ENCODE data around the gene XRCC4.

Gene XRCC4

GRCh38 chr5:83357621-83358231, 280.4 kb downstream of the XRCC4 start:
- DNase-seq, result no peak

GRCh38 chr5:83360573-83360972, 283.2 kb downstream of the XRCC4 start:
- DNase-seq, result no peak

DNA sequence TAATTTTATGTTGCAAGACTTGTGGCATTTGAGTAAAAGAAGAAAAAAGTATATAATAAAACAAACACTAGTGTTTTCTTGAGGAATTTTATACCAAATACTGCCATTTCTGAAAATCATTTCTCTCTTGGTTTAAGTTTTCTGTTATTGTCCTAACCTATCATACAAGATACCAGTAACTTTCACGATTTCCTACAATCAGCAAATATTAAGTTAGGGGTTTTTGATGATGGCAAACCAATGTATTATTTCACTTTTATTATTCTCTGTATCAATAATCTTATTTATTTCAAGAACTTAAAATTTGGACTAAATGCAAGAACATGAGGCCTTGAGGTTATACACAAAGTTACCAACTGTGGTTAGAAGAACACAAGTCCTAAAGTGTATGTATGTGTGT, 285.2 kb downstream of the XRCC4 start:
- DNase-seq, result no peak

GRCh38 chr5:83363111-83363885, 286.0 kb downstream of the XRCC4 start:
- DNase-seq, result no peak

DNA sequence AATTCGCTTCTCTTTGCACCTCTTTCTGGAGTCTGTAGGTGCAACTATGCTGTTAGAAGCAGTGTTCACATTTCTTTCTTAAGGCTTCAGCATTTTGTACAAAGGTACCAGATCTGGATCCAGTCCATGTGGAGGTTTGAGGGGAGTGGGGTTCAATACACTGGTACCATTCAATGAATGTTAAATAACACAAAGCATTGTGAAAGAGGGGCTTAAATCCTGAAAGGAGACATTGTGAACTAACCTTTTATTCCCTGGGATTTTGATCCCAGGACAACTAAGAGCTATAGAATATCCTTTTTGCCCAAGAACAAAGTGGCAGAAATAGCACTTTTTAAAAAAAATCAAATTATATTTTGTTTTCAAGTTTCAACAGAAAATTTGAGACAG, 286.5 kb downstream of the XRCC4 start:
- no peak for DNase-seq

DNA sequence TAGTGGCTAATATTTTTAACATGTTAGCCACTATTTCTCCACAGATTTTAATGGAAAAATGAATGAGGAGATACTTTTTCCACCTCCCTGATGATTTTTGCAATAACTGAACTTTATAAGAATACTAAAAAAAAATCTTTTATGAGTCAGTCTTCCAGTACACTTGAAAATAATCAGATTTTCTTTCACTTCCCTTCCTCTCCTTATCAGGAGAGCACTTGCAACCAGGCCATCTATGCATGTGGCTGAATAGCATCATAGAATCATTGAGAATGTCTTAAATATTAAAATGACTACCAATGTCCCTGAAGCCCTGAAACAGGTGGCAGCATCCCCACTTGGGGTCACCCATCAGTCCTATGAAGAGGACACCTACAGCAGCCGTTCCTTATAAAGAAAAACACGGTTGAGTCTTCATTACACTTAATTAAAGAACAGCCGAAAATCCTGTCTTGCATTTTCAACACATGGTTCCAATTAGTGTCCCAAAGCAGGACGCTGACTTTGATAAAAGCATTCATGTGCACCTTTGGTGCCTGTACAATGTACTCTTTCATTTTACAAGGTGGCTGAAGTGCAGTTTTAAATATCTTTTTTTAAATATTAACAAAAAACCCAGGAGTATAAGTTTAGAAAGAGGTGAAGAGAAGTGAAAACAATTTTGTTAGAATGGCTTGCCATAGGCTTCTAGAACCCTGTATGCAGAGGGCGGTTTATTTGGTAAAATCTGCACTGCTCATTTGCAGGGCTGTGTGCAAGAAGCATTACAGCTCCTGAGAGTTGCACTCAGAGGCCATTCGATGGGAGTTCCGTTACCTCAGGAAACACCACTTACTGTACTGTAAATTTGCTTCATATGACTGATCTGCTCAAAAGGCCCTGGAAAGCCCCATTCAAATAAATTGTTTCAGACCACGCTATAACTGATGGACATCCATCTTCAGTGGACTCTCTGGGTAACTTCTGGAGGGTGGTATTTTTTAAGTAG, 287.3 kb downstream of the XRCC4 start:
- DNase-seq, result no peak

GRCh38 chr5:83368319-83368718, 291.0 kb downstream of the XRCC4 start:
- no peak for DNase-seq

DNA sequence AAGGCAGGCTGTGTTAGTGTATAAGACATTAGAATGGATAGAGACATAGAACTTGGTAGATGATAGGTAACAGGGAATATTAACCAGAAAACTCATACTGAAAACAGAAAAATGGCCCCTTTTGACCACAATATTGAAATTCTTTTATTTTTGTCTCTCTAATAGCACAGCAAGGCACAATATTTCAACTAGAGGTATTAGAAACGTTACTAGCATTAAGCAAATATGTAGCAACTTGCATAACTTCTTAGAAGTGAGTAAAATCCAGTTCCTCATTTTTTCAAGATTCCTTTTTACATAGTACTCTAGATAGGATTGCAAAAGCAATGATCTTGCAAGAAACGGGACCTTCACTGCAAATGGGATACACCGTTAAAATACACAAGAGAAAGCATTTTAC, 291.5 kb downstream of the XRCC4 start:
- no peak for DNase-seq

GRCh38 chr5:83370957-83371356, 293.6 kb downstream of the XRCC4 start:
- DNase-seq, result no peak

DNA sequence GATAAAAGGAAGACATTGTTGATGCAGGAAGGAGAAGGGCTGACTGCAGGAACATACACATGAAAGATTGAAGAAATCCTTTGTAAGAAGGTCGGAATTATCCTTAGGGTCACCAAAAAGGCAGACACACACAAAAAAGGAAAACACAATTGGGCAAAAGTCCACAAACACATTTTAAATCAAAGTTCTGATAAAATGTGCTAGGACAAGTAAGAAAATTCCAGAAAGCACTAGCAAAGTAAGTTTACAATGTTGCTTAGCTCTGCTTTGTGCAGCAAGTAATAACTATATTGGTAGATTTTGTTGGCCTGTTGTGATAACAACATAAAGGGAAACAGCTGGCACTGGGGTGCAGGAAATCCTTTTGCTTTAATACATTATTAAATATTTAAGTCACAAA, 294.4 kb downstream of the XRCC4 start:
- no peak for DNase-seq

DNA sequence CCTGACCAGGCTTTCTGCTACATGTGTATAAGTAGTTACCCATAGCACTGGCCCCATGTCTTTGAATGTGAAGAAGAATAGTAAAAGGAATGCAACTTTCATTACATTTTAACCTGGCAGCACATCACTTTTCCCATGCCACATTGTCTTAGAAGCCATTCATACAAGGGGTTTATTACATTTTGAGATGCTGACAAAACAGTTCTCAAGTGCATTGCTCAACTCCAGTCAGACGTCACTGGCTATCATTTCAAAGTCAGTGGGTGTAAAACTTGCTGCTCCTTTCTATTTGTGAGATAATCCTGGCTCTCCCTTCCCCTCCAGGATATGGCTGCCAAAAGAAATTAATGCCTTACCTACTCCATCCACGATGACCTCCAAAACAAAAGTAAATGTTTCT, 297.2 kb downstream of the XRCC4 start:
- no peak for DNase-seq

DNA sequence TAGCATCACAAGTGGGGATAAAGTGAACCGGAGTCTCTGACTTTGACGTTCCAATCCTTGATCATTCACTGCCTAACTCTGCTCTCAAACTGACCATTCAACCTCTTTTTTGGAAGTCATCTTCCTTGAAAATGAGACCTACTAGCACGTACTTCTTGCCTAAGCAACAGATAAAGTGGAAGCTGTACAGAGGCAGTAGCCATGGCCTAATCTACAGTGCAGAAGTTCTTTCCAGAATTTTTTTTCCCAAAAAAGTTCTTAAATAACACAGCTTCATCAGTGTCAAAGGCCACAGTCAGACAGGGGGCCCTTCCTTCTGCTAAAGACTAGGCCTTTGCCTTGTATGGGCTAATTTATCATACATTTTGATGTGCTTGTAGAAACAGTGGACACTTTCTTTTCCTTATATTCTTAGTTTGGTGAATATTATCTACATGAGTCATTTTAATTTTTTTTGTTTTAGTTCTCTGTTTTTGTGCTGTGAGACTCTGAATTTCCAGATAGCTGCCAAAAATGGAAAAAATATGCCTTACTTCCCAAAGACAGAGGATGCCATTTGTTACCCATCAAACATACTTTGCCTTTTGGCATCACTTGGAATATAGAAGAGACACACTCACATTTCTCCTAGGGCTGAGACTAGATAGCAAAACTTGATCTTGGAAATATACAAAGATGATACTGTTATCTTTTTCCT, 297.9 kb downstream of the XRCC4 start:
- no peak for DNase-seq

- no peak for DNase-seq
Measured at GRCh38 chr5:83376461-83376860, 299.1 kb downstream of the XRCC4 start.

- no peak for DNase-seq
Measured at GRCh38 chr5:83377131-83377865, 300.0 kb downstream of the XRCC4 start.

DNA sequence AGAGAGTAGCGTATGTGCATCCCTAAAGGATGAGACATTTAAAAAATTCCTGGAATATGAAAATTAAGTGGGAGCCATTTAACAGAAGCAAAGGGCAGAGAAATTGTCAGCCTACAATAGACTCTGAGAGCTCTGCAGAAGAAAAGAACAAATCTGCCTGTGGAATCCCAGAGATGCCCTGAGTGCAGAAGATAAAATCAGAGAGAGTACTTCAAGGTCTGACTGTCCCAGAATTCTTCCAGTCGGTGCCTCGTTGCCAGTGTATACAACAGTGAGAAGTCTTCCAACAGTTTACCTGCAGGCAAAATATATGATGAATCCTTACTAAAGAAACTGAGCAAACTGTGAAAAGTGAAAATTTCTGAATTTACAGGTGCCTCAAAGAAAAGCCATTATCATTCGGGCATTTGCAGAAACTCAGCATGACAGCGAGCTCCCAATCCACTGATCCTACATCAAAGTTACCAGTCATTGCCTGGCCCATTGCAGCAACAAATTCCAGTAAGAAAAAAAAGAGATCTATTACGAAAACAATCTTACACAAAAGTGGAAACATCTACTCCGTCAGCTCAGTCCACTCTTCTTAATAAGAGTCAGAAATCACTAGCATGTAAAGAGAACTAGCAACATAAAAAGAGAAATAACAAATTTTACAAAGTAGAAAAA, 301.4 kb downstream of the XRCC4 start:
- DNase-seq, result no peak

DNA sequence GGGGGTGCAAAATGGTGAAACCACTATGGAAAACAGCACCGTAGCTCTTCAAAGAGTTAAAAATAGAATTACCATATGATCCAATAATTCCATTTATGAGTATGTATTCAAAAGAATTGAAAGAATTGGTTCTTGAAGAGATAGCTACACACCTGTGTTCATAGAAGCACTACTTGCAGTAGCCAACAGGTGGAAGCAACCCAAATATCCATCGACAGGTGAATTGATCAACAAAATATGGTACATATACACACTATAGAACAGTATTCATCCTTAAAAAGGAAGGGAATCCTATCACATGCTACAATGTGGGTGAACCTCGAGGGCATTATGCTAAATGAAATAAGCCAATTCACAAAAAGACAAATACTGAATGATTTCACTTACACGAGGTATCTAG, 308.5 kb downstream of the XRCC4 start:
- no peak for DNase-seq

DNA sequence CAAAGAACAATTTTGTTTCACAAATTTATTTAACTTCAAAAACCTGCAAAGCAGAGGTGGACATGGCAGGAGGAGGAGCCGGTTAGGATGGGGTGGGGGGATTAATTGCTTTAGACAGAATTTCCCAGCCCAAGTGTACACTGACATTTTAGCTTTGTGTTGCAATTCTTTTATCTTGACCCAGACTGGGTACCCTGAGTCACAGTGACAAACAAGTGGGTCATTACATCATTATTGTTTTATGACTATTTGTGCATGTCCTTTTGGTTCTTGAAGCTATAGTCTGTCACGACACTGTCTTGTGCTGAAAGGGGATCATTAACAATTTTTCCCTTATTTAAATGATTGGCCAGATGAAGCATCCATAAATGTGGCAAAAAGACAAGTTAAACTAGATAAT, 309.7 kb downstream of the XRCC4 start:
- DNase-seq, result no peak

- no peak for DNase-seq
Measured at GRCh38 chr5:83388608-83389007, 311.3 kb downstream of the XRCC4 start.

DNA sequence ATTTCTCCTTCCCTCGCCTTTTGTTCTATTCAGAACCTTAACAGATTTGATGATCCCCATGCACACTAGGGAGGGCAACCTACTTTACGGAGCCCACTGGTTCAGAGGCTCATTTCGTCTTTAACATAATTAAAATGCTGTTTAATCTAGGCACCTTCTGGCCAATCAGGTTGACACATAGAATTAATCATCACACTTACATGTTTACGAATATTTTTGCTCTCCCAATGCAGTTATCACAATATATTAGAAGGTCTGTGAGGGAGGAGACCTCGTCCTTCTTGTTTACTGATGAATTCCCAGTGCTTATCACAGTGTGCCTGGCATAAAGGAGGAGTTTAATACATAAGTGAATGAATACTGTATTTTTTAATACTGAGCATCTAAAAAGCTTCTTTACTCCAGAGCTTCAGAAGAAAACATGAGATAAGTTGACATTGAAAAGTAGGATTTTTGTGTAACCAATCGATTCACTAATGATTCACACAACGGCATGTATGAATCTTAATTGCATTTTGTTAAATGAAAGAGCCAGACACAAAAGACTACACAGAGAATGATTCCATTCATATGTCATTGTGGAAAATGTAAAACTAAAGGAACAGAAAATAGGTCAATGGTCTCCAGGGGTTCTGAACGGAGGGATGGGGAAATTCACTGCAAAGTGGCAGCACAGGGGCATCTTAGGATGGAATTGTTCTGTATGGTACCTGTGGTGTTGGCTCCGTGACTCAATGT, 315.6 kb downstream of the XRCC4 start:
- DNase-seq, result no peak

DNA sequence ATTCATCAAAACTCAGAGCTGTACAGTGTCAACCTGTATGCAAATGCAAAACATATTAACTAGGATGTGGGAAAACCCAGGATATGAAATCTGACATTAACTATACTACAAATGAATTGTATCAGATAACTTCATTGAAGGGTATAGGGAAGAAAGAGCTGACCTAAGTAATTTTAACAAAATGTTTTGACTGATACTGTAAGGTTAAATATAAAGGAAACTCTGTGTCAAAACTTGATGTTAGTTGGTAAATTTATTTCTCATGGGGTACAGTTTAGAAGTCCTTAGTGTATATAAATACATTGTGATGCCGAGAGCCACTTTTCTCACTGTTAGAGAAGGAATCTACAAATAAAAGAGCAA, 316.1 kb downstream of the XRCC4 start:
- DNase-seq, result no peak

DNA sequence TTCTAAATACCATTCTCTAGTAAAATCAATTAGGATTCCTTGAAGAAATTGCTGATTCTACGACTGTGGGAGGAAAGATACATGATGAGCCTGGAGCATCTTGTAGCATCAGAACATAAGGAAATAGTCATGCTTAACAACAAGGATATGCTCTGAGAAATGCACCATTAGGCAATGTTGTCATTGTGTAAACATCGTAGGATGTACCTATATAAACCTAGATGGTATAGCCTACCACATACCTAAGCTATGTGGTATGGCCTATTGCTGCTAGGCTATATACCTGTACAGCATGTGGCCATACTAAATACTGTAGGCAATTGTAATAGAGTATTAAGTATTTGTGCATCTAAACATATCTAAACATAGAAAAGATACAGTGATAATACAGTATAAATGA, 316.8 kb downstream of the XRCC4 start:
- DNase-seq, result no peak

All from stimulated activated naive CD4-positive, alpha-beta T cell (primary cell).